HK-2 (cell line): Measurements from ENCODE around the gene SGMS1.
"Not testable (repeated sequence)": the region's sequence is repeated elsewhere in the genome, so short reads cannot be mapped to it uniquely, and the experiment has no call there.

Experiments
- DNase-seq: peaks from one replicate; pipeline ENCODE4 v3.0.0-alpha.2; 2018; ENCODE audit not compliant: unreplicated experiment

SGMS1 gene

DNA sequence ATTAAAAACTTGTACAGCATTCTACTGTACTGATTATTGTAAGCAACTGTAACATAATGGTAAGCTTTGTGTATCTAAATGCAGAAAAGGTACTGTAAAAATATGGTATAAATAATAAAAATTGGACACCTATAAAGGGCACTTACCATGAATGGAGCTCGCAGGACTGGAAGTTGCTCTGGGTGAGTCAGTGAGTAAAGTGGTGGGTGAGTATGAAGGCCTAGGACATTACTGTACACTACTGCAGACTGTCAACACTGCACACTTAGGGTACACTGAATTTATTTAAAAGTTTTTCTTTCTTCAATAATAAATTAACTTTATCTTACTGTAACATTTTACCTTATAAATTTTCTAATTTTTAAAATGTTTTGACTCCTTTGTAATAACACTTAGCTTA lies 253.8 kb downstream of the SGMS1 start:
- DNase-seq, result no peak

DNA sequence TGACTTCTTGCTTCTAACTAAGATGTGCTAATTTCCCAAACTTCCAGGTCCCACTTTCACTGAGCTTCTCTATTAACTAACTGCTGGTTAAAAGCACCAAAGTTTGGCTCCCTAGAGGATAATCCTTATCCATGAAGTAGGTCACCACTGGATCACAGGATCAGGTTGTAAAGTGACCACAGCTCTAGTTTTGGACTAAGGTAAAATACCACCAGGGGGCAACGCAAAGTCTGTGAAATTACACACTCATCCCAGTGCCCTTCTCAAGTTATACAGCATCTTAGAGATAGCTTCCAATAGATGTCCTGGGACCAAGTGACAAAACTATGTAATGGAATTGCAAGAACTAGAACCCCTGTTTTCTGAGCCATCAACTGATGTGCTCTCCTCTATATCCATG lies 256.0 kb downstream of the SGMS1 start:
- DNase-seq, result no peak

DNA sequence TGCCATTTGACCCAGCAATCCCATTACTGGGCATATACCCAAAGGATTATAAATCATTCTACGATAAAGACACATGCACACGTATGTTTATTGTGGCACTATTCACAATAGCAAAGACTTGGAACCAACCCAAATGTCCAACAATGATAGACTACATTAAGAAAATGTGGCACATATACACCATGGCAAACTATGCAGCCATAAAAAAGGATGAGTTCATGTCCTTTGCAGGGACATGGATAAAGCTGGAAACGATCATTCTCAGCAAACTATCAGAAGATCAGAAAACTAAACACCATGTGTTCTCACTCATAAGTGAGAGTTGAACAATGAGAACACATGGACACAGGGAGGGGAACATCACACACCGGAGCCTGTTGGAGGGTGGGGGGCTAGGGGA lies 257.3 kb downstream of the SGMS1 start:
- DNase-seq, result not testable (repeated sequence)

DNA sequence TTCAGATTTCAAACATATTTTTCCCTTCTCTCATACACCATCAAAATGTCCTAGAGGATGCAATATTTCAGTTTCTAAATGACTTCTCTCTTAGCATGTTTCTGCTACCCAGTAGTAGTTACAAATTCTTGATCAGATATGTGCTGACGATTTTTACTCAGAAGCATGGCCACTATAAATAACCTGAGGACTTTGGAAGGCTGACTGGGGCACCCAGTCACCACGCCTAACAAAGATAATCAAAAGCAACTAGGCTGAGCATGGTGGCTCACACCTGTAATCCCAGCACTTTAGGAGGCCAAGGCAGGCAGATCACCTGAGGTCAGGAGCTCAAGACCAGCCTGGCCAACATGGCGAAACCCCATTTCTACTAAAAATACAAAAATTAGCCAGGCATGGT lies 259.0 kb downstream of the SGMS1 start:
- not testable (repeated sequence) for DNase-seq

DNA sequence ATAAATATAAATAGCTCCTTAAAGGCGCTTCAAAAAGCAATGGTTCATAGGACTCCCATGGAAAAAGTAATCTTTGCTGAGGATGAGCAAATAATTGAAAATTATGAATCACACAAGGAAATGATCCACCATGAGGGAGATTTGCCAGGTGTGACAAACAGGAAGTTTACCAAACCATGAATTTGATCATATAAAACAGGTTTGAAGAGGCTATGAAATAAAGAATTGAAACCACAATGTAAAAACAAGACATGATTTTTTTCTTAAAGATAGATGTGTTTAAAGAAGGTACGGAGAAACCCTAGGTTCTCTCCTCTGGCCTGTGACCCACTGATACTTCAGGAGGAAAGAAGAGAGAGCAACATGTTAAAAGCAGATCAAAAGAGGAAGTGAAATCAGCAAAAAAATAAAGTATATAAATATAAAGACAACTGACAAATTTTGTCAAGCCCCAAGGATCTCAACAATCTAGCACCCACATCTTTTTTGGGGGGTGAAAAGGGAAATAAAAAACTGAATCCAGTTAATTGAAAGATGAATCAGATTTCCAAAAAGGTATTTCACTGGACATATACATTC lies 261.1 kb downstream of the SGMS1 start:
- no peak for DNase-seq

DNA sequence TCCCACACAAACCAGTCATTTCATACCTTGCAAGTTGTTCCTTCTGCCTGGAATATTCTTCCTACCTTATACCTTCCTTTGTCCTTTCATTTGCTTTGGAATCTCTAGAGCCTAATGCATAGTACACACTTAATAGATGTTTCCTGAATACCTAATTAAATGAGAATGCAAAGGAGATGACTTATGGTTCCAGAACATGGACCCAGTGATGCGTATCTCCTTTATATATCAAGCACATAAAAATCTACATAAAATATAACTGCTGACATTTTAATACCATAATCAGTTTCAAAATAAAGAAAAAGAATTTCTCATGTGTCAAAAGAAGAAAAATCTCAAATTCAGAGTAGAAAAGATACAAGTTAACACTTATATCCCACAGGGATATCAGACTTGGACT lies 261.8 kb downstream of the SGMS1 start:
- DNase-seq, result no peak

DNA sequence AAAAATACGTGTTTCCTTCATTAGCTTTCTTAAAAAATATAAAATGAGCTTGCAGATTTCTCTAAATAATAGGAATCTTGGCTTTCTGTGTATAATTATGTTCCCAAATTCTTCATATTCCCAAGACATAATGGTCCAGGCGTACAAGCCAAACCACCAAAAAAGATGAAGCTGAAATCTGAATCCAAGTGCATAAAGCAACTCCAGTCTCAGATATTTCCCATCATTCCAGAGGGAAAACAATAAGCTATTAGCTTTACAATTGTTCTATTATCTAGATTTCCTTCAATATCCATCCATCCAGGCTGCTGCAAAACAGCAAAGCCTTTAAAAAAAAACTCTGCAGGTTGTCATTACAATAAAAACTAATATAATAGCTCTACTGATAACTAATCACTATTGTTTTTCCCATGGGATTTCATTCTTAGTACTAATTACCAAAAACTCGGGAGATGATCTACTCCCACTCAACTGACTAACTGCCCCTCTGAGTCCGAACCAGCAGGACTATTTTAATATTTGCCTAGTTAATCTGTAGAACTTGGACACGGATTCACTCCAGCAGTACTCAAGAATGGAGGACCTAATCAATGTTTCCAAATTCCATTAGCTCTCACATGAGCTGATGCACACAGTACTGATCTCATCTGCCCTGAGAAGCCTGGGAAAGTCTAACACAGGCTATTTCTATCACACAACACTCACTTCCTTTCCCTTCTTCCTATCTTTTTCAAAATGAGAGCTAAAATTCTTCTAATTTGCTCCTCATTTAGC lies 263.5 kb downstream of the SGMS1 start:
- no peak for DNase-seq

DNA sequence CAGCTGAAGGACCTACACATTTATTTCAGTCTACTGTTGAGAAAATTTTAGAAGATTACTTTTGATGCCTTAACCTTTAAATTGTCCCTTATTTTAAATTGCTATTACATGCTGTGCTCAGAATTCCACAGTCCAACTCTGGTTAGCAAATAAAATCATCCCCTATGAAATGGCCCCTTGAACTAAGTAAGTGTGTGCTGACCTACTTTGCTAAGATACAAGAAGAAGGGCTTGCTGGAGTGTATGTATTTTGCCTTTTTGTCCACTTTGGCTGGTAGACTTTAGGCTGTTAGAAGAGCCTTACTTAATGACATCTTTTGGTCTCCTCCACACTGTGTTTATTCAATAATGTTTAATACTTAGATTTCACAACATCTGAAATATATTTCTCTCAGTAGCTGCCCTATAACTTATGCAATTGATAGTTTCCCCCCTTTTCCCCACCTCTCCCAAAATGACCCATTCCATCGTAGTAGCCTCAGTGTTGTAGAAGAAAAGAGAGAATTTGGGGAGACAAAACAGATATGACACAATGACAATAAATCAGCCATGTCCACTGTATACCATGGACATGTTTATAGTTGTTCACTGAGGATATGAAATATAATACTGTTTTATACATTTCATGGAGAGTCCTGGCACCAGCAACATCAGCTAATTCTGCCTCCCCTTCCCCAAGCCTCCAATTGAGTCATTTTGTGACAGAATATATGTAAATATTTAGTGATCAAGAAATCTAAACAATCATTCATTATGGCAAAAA lies 264.6 kb downstream of the SGMS1 start:
- DNase-seq, result no peak

DNA sequence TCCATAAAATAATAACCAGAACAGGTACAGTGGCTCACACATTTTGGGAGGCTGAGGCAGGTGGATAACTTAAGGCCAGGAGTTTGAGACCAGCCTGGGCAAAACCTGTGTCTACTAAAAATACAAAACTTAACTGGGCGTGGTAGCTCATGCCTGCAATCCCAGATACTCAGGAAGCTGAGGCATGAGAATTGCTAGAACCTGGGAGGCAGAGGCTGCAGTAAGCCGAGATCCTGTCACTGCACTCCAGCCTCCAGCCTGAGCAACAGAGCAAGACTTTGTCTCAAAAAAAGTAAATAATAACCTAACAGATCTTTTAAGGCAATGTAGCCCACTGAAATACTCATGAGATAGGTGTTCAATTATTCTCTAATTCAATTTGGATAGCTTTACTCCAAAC lies 265.3 kb downstream of the SGMS1 start:
- no peak for DNase-seq

DNA sequence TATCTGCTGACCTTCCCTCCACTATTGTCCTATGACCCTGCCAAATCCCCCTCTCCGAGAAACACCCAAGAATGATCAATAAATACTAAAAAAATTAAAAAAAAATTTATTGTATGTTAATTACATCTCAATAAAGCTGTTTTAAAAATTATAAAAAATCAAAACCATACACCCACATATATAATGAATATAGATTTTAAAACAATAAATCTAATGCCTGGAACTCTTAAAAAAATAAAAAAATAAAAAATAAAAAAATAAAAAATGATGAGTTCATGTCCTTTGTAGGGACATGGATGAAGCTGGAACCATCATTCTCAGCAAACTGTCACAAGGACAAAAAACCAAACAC lies 267.3 kb downstream of the SGMS1 start:
- DNase-seq, result not testable (repeated sequence)

DNA sequence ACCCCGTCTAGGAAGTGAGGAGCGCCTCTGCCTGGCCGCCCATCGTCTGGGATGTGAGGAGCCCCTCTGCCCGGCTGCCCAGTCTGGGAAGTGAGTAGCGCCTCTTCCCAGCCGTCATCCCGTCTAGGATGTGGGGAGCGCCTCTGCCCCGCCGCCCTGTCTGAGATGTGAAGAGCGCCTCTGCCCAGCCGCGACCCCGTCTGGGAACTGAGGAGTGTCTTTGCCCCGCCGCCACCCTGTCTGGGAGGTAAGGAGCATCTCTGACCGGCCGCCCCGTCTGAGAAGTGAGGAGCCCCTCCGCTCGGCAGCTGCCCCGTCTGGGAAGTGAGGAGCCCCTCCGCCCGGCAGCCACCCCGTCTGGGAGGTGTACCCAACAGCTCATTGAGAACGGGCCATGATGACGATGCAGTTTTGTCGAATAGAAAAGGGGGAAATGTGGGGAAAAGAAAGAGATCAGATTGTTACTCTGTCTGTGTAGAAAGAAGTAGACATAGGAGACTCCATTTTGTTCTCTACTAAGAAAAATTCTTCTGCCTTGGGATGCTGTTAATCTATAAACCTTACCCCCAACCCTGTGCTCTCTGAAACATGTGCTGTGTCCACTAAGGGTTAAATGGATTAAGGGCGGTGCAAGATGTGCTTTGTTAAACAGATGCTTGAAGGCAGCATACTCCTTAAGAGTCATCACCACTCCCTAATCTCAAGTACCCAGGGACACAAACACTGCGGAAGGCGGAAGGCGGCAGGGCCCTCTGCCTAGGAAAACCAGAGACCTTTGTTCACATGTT lies 267.9 kb downstream of the SGMS1 start:
- not testable (repeated sequence) for DNase-seq

DNA sequence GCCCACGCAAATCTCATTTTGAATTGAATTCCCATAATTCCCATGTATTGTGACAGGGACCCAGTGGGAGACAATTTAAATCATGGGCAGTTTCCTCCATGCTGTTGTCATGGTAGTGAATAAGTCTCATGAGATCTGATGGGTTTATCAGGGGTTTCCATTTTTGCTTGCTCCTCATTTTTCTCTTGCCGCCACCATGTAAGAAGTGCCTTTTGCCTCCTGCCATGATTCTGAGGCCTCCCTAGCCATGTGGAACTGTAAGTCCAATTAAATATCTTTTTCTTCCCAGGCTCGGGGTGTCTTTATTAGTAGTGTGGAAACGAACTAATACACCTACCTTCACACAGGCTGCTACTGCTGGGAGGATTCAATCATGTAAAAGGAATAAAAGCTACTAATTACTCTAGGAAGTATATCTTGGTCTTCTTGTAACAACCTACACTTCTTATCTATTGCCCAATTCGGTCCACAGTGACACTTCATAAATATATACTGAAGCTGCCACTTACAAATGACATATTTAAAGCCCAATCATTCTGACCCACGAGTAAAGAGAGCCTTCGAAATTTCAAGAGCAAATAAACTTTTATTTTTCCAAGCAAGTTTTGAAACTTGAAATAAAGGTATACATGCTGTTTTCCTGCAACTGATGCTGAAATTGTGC lies 272.1 kb downstream of the SGMS1 start:
- DNase-seq, result no peak

DNA sequence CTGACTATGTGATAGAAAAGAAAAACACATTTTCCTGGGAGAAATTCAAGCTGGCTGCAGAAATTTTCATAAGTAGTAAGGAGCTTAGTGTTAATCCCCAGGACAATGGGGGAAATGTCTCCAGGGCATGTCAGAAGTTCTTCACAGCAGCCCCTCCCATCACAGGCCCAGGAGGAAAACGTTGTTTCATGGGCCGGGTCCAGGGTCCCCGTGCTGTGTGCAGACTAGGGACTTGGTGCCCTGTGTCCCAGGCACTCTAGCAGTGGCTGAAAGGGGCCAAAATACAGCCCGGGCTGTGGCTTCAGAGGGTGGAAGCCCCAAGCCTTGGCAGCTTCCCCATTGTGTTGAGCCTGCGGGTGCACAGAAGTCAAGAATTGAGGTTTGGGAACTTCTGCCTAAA lies 273.4 kb downstream of the SGMS1 start:
- no peak for DNase-seq

DNA sequence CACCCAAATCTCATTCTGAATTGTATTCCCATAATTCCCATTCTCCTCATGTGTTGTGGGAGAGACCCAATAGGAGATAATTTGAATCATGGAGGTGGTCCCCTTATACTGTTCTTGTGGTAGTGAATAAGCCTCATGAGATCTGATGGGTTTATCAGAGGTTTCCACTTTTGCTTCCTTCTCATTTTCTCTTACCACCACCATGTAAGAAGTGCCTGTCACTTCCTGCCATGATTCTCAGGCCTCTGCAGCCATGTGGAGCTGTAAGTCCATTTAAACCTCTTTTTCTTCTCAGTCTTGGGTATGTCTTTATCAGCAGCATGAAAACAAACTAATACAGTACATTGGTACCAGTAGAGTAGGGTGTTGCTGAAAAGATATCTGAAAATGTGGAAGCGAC lies 274.2 kb downstream of the SGMS1 start:
- DNase-seq, result no peak

DNA sequence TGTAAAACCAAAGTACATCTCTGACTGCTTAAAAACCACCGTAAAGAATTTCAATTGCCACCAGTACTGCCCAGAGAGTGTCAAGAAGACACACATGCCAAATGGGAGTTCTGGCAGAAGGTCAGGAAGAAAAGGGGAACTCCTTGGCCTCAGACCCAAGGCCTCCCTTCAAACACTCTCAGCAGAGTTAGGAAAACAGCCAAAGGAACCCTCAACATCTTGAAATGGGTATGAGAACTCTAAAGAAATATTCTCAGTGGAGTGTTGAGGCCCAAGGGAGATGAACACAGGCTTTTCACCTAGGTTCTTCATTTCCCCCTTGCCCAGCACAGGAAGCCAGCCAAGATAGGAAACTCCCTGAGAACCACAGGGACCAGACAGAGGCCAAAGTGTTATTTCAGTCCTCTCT lies 276.4 kb downstream of the SGMS1 start:
- no peak for DNase-seq

DNA sequence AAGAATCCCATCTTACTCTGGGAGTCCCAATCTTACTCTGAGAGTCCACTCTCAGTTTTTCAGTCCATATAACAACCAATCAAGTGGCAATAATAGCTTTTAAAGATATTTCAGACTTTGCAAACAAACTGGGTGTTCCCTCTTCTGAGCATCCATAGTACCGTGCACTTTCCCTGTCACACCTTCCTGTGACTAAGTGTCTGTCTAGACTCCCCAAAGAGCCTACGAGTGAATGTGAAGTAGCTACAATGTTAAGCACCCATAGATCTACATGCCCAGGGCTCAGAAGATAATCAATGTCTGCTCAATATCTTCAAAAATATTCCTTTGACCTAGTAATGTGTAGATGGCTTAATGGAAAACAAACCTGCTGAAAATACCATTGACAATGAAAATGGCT lies 276.8 kb downstream of the SGMS1 start:
- DNase-seq, result no peak

DNA sequence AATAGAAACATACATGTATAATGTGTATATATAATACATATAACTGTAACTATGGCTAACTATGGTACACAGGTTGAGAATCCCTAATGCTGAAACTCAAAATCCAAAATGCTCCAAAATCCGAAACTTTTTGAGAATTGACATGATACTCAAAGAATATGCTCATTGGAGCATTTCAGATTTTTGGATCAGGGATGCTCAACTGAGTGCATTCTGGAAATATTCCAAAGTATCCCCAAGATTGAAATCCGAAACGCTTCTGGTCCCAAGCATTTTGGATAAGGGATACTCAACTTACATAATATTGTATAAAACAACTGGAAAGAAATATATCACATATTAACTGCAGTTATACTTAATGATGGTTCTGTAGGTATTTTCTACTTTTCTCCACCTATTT lies 278.2 kb downstream of the SGMS1 start:
- no peak for DNase-seq

DNA sequence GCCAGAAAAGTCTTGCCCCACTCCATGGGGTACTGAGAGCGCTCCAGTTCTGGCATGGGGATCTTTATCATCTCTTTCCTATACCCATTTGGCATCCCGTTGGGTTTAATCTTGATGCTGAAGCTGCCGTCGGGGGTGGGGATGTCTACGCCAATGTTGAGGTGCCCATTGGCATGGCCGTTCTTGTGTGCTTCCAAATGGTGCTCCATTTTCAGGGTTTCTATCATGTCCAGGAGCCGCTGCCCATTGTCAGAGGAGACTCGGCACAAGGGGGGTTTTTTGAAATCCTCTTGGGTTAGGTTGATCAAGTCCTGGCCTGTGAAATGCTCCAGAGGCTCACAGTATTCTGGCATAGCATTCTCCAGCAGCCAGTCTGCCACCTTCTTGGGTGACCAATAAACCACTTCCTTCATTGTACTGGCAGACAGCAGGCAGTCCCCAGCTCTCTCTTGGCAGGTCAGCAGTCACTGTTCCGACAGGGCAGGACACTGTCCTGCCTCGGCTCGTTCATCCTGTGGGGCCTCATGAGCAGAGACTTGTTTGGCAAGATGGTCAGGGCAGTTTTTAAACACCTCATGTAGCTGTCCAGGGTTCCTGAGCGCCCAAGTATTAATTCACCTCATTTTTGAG lies 279.9 kb downstream of the SGMS1 start:
- DNase-seq, result no peak

DNA sequence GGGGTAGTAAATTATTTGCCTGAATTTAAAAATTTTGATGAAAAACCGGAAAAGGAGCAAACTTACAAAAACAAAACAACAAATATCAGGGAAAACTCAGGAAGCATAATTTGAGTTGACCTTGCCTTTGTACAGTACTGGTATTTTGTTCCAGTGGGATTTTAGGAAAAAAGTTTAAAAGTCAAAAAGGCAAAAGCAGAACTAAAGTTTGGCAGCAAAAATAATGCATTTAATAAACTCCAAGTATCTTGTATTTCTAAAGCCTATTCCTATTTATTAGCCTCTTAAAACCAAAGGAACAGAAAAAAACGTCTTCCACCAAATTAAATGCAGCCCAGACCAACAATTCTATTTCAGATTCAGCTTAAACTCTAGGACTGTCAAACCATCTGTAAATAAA lies 281.8 kb downstream of the SGMS1 start:
- no peak for DNase-seq

DNA sequence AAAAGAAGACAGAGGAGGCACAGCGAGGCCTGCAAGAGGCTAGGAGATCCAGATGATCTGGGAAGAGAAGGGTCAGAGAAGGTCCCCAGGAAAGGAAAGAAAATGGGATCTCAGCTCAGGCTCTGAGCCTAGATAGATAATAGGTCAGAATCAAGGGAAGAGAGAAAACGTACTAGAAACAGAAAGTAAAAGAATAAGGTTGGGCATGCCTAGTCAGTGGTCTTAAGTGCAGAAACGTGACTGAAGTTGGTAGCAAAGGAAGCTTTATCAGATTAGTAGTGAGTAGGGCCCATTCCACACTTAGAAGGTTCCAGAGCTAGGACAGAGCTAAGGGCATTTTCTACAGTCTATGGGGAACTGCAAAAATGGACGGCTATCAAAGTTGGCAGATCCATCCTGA lies 287.6 kb downstream of the SGMS1 start:
- no peak for DNase-seq

DNA sequence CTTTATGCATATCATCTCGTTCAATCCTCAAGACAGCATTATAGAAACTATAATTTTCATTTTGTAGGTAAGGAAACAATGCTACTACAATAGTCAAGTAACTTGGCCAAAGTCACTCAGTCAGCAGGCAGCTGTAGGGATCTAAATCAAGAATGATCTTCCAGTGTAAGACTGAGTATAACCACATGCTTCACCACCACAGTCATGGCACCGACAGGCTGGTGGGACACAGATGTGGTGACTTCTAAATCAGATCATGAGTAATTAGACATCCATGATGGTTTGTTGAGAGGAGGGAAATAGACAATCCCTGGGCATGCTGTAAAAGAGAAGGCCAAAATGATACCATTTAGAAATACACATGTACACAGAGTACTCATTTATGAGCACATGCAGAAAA lies 288.4 kb downstream of the SGMS1 start:
- no peak for DNase-seq
